NCI-H2107 treated with DMSO at 0.1 percent for 48 hours (cell line): ENCODE data around the gene BMPR1B.

Experiments used
- DNase-seq: peaks from one replicate; lab custom pipeline; 2025; ENCODE audit not compliant: unreplicated experiment; lab: John Stamatoyannopoulos, UW

BMPR1B gene

GRCh38 chr4:94762326-94762725, 4.6 kb downstream of the BMPR1B start:
- DNase-seq, result no peak

- DNase-seq, result no peak
Observed at GRCh38 chr4:94763005-94763404, 5.2 kb downstream of the BMPR1B start.

DNA sequence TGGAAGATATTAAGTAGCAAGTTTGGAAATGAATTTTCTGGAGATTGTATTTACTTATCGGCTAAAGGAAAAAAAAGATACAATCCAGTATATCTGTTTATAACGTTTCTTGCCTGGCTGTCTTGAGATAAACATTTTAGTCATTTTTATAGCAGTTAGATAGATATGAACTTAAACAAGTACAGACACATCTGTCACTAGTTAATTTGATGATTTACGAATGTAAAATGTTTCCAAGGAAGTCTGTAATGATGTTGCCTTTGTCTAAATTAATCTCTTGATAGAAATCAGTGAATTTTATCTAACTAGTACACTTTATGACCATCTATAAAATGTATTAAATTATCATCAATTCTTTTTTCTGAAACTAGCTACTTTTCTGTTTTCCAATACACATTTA, 5.7 kb downstream of the BMPR1B start:
- no peak for DNase-seq

GRCh38 chr4:94764069-94764468, 6.3 kb downstream of the BMPR1B start:
- no peak for DNase-seq

GRCh38 chr4:94765174-94765573, 7.4 kb downstream of the BMPR1B start:
- no peak for DNase-seq

- DNase-seq, result no peak
Observed at GRCh38 chr4:94765648-94766047, 7.9 kb downstream of the BMPR1B start.

DNA sequence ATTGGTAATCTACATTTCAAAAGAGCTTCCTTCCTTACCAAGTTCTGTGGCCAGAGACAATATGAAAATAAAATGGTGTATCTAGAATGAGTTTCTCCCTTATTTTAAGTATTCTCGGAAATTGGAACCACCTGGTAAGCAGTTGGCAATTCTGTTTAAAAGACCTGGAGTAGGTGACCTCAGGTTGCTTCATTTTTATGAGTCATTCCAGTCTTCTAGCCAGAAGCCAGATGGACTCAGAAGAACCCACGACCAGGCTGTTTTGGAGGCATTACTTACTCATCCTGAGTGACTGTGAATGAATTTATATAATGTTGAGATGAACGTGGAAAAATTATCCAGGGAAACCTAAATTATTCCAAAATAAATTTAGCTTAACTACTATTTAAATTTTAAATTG, 9.1 kb downstream of the BMPR1B start:
- DNase-seq, result no peak

DNA sequence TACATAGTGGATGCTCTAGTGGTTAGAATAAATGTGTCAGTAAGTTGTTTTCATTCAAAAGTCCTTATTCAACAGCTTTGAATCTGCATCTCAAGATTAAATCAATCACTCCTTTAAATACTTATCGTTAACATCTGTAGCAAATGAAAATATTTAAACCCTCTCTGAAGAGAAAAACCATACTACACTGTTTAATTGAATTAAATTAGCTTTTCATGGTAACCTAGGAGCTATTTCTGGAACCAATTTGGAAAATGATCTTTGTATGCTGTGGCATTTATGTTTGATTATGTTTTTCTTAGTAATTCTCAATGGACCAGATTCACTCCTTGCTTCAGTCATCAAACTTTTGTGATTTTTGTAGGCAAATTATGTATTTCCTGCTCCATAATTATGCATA, 9.7 kb downstream of the BMPR1B start:
- DNase-seq, result no peak

DNA sequence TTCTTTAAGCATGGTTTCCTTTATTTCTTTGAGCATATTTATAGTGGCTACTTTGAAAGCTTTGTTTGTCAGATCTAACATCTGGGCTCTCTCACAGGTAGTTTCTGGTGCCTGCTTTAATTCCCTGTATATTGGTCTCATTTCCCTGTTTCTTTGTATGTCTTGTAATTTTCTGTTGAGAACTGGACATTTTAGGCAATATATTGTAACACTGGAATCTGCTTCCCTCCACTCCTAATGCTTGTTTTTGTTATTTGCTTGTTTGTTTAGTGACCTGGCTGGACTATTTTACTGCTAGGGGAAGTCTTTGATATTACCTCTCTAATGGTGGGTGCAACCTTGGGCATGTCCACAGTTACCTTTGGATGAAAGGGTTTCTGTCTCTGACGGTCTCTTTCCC, 25.0 kb downstream of the BMPR1B start:
- DNase-seq, result no peak

GRCh38 chr4:94791701-94792100, 33.9 kb downstream of the BMPR1B start:
- DNase-seq, result no peak

DNA sequence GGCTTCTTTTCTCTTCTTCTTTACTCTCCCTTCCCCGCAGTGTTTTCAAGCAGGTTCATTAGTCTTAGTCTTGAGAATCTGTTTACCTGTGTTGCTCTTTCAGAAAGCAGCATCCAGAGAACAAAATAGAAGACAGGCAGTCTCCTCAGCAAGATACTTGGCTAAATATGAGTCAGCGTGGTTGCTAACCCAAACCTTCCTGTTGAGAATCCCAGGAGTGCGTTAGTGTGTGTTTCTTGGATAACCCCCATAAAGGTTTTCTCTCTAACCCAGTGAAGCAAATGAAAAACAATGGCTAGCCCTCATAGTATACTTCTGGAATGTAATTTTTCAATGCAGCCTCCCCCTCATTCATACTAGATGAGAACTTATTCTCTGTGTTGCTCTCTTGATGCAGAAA, 41.1 kb downstream of the BMPR1B start:
- DNase-seq, result no peak

- no peak for DNase-seq
Observed at GRCh38 chr4:94801016-94801415, 43.3 kb downstream of the BMPR1B start.

- no peak for DNase-seq
Observed at GRCh38 chr4:94802091-94802490, 44.3 kb downstream of the BMPR1B start.

DNA sequence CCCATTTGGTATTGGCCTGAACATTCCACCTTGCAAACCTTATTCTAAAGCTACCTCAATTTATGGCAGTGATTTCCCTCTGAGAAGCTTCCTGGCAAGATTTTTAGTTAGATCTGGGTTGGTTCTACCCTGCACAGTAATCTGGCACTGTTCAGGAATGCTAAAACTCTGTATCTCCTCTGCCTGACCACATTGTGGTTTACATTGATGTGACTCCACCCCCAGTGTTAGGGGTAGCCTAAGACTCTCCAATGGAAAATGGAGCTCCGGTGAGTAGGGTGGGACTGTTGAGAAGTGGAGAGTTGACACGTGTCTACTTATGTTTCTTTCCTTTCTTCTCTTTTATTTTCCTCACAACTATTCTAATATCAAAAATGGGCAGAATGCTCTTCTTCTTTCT, 45.4 kb downstream of the BMPR1B start:
- DNase-seq, result no peak

DNA sequence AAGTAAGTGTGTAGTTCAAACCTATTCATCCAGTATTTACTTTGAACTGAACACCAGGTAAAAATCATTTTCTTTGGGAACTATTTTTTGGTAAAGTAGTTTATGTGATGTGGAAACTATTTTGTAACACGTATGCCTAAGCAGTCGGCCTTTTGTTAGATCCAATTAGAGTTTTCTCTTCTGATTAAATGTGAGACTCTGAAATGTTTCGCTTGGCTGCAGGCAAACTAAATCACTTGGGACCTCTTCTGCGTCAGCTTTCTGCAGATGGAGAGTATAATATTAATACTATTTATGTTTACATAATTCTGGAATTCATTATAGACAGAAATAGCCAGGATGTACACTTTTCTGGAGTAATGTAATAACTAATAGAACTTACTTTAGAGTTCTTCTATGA, 46.9 kb downstream of the BMPR1B start:
- DNase-seq, result no peak

DNA sequence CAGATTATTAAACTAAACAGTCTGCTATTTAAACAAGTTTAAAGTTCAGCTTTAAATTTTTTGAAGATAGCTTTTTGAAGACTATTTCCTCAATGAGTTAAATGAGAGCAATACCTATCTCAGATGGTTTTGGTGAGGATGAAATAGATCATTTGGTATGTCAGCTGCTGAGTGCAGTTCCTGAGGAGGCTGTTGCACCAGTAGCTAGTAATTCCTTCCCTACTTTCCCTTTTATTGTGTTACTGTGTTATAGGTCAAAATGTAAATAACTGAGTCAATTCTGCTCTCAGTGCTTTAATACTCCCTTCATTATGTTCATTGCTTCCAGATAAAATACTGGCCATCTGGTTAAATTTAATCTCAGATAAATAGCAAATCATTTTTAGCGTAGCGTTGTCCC, 48.6 kb downstream of the BMPR1B start:
- DNase-seq, result no peak

DNA sequence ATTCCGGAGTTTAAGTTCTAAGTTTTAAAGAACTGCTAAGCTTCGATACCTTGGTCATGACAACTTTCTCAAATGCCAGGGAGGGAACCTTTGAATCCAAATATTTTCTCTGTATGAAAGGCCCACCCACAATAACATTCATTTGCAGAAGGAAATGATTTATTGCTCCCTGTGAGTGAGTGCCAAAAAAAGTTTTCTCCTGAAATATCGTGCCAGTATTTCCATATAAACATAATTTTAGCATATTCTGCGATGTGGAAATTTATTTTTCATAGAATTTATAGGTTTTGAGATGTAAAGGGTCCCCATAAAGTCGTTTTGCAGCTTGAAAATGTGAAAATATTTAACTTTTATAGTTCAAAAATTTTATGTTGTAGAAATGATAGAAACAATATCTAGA, 53.9 kb downstream of the BMPR1B start:
- DNase-seq, result no peak

GRCh38 chr4:94813221-94813620, 55.5 kb downstream of the BMPR1B start:
- DNase-seq, result no peak

DNA sequence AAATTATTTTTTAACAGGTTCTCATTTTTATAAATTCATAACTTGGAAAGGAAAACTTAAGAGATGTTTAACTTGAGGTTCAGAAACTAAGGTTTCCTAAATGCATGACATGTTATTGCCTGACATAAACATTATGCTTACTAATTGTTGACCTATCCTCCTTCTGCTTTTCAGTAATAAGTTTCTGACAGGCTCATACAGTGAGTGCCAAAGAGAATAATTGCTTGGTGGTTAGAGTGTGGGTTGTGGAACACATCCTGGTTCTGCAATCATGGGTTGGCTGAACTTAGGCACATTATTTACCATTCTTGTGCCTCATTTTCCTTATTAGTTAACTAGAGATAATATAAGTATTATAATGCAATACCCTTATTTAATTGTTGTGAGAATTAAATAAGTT, 56.5 kb downstream of the BMPR1B start:
- no peak for DNase-seq

- no peak for DNase-seq
Observed at GRCh38 chr4:94819371-94820168, 61.8 kb downstream of the BMPR1B start.

GRCh38 chr4:94826206-94826605, 68.5 kb downstream of the BMPR1B start:
- no peak for DNase-seq

GRCh38 chr4:94827481-94828110, 69.8 kb downstream of the BMPR1B start:
- DNase-seq, result no peak

GRCh38 chr4:94828882-94829281, 71.1 kb downstream of the BMPR1B start:
- no peak for DNase-seq
